Measurements from ENCODE around the gene TRIM73. TPM values are rescaled to one million over a fixed set of nuclear protein-coding genes. Genes with fewer than 3 reads are reported as not detected.

The TRIM73 gene
- total RNA-seq (2014; rRNA removed; shearing (Covaris generic)): 1.7 and 3.9 TPM in 2 replicates

GRCh38 chr7:75395329-75395728 is at the start of gene TRIM73:
Gene TRIM73 (plus strand): TSS chr7:75395629. CDS start chr7:75398934, 3,305 bp downstream.

Small RNA genes lying within 50 kb of the gene (small RNA-seq; reads per million reads assigned to genes)
- gene RF00019: not detected

Other genes starting within 250 kb of the TRIM73 start
- 15.7 and 18.4 TPM in 2 replicates for gene POM121C, start 90.7 kb downstream of the TRIM73 start, total RNA-seq (2014; rRNA removed; shearing (Covaris generic))
- gene SPDYE5, start 96.7 kb downstream of the TRIM73 start, total RNA-seq (2014; rRNA removed; shearing (Covaris generic)): 0.11 TPM in 1 of 2 replicates, not detected in the other

All from A375 (cell line).